Measurements from ENCODE around the gene VRK1. TPM values are rescaled to one million over a fixed set of nuclear protein-coding genes. Genes with fewer than 3 reads are reported as not detected.
A peak's percentile ranks its signal among the peaks of the same experiment; 100 is the strongest.

The VRK1 gene
- polyA plus RNA-seq, 3 donors, result 5.5 to 14.3 (median 13.2) TPM

- Mint-ChIP-seq H3K4me3 (no peak overlapping the region), H3K36me3 (peaks cover 61 to 67% of the 10 kb centered on the region in 2 donors), H3K27ac (peak overlapping the region in 1 of 7 donors; percentile 57), H3K4me1 (peaks cover under 1% of the 10 kb centered on the region), H3K9me3 (peaks cover 0 to 3% (median 0%) of the 10 kb centered on the region in 7 donors), H3K27me3 (ENCODE audit: low read depth in 3 of 3) (no peaks in the 10 kb centered on the region)
- Histone ChIP-seq H3K4me2 (replicated peaks; ENCODE audit: extremely low read depth, low read length, poor library complexity, severe bottlenecking) (no peak overlapping the region), H3K36me3 (replicated peaks in 1 of 2; ENCODE audit: control insufficient read depth in 1 of 2, insufficient read depth in 2 of 2, low read length in 2 of 2) (peaks cover 31 to 78% of the 10 kb centered on the region in 2 donors), H3K27me3 (ENCODE audit: control insufficient read depth in 2 of 2, insufficient read depth in 2 of 2, low read length in 2 of 2) (no peaks in the 10 kb centered on the region), H2AFZ (ENCODE audit: insufficient read depth, low read depth, low read length, poor library complexity, severe bottlenecking) (no peak overlapping the region), H3K4me1 (ENCODE audit: control insufficient read depth in 1 of 2, insufficient read depth in 2 of 2, low read length in 2 of 2) (no peaks in the 10 kb centered on the region), H3K79me2 (ENCODE audit: insufficient read depth, low read length) (peaks cover 1% of the 10 kb centered on the region), H3K9ac (ENCODE audit: insufficient read depth, low read length, poor library complexity, severe bottlenecking) (no peak overlapping the region), H3K27ac (ENCODE audit: low read depth in 1 of 2, low read length in 2 of 2) (no peak overlapping the region), H3K9me3 (replicated peaks in 1 of 2; ENCODE audit: control insufficient read depth in 1 of 2, insufficient read depth in 1 of 2, low read length in 2 of 2) (no peaks in the 10 kb centered on the region), H4K20me1 (ENCODE audit: insufficient read depth, low read length) (no peaks in the 10 kb centered on the region), H3K4me3 (replicated peaks in 1 of 3; ENCODE audit: low read depth in 2 of 3, low read length in 3 of 3) (no peak overlapping the region)
- DNase-seq, result no peak
- intact Hi-C loops (cut with micrococcal nuclease), result no loop called here
- no peak for TF ChIP-seq CTCF (IDR thresholded peaks at IDR 0.05)
- 100% methylated on average over 1 of the region's 2 CpGs for WGBS (ENCODE audit: insufficient coverage)
These were observed 42.1 kb downstream of the VRK1 start for GRCh38 chr14:96839251-96839650.

- DNase-seq, result no peak
- Histone ChIP-seq H3K79me2 (ENCODE audit: insufficient read depth, low read length) (peaks cover 5% of the 10 kb centered on the region), H3K9ac (ENCODE audit: insufficient read depth, low read length, poor library complexity, severe bottlenecking) (no peak overlapping the region), H3K9me3 (replicated peaks in 1 of 2; ENCODE audit: control insufficient read depth in 1 of 2, insufficient read depth in 1 of 2, low read length in 2 of 2) (no peaks in the 10 kb centered on the region), H2AFZ (ENCODE audit: insufficient read depth, low read depth, low read length, poor library complexity, severe bottlenecking) (no peak overlapping the region), H3K36me3 (replicated peaks in 1 of 2; ENCODE audit: control insufficient read depth in 1 of 2, insufficient read depth in 2 of 2, low read length in 2 of 2) (peaks cover 21 to 61% of the 10 kb centered on the region in 2 donors), H3K4me2 (replicated peaks; ENCODE audit: extremely low read depth, low read length, poor library complexity, severe bottlenecking) (no peak overlapping the region), H4K20me1 (ENCODE audit: insufficient read depth, low read length) (no peaks in the 10 kb centered on the region), H3K27ac (ENCODE audit: low read depth in 1 of 2, low read length in 2 of 2) (no peak overlapping the region), H3K4me3 (replicated peaks in 1 of 3; ENCODE audit: low read depth in 2 of 3, low read length in 3 of 3) (no peak overlapping the region), H3K4me1 (ENCODE audit: control insufficient read depth in 1 of 2, insufficient read depth in 2 of 2, low read length in 2 of 2) (no peaks in the 10 kb centered on the region), H3K27me3 (ENCODE audit: control insufficient read depth in 2 of 2, insufficient read depth in 2 of 2, low read length in 2 of 2) (no peaks in the 10 kb centered on the region)
- Mint-ChIP-seq H3K4me3 (no peak overlapping the region), H3K4me1 (peaks cover 6% of the 10 kb centered on the region), H3K27me3 (ENCODE audit: low read depth in 3 of 3) (no peaks in the 10 kb centered on the region), H3K27ac (no peak overlapping the region), H3K36me3 (peaks cover 47 to 59% of the 10 kb centered on the region in 2 donors), H3K9me3 (peaks cover 0 to 3% (median 0%) of the 10 kb centered on the region in 7 donors)
- intact Hi-C loops (cut with micrococcal nuclease), result no loop called here
- no peak for TF ChIP-seq CTCF (IDR thresholded peaks at IDR 0.05)
These were observed 46.0 kb downstream of the VRK1 start for GRCh38 chr14:96843137-96843536.

All from CD14-positive monocyte (primary cell).